Right renal cortex interstitium (tissue), 3 donors: ENCODE data around the gene ARHGAP22. TPM values are rescaled to one million over a fixed set of nuclear protein-coding genes. Genes with fewer than 3 reads are reported as not detected.

Experiments used
- DNase-seq, 3 donors: peaks; one replicate each; pipeline ENCODE4 v3.0.0-alpha.2; 2013; ENCODE audit warnings: low read depth in 3 of 3, low spot score in 2 of 3
- polyA plus RNA-seq, 3 donors: library from polyadenylated mRNA; unstranded; fragments of 120-200 nt; gene quantifications; one replicate each; pipeline ENCODE4 v1.2.1, GENCODE V29; 2013; ENCODE audit not compliant: insufficient read length in 3 of 3

The ARHGAP22 gene
- polyA plus RNA-seq, 3 donors, result 1.1 to 1.7 (median 1.1) TPM

- no peak for DNase-seq
Measured at GRCh38 chr10:48485711-48486110, 119.2 kb downstream of the ARHGAP22 start.

- no peak for DNase-seq
Measured at GRCh38 chr10:48484911-48485310, 120.0 kb downstream of the ARHGAP22 start.

DNA sequence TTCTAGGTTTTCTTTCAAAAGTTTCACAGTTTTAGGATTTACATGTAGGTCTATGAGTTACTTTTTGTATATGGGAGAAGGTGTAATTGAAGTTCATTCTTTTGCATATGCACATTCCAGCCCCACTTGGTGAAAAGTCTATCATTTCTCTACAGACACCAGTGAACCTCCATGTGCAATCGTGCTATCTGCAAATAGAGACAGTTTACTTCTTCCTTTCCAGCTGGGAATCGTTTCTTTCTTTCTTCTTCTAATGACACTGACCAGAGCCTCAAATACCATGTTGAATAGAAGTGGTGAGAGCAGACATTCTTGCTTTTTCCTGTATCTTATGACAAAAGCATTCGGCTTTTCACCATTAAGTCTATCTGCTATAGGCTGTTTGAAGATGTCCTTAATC, 122.7 kb downstream of the ARHGAP22 start:
- DNase-seq, result no peak

- no peak for DNase-seq
Measured at GRCh38 chr10:48481385-48481784, 123.5 kb downstream of the ARHGAP22 start.

GRCh38 chr10:48480397-48481374, 124.2 kb downstream of the ARHGAP22 start:
- no peak for DNase-seq

GRCh38 chr10:48478980-48479811, 125.7 kb downstream of the ARHGAP22 start:
- DNase-seq, result no peak

DNA sequence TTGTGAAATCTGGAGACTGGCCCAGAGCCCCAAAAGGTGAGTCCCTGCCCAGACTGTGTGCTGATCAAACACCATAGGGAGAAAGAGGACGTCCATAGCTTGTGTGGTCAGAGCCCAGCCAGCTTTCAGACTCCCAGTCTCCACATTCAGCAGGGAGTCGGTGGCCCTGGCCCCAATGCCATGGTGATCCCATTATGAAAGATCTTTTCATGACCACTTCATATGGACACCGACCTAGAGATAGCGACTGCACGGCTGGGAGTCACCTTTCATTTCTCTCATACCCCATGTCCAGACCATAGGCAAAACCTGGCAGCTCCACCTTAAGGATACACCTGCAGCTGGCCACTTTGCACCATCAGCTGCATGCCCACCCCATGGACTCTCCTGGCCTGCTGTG, 126.4 kb downstream of the ARHGAP22 start:
- DNase-seq, result no peak

GRCh38 chr10:48477616-48478015, 127.3 kb downstream of the ARHGAP22 start:
- no peak for DNase-seq

GRCh38 chr10:48477141-48477540, 127.7 kb downstream of the ARHGAP22 start:
- DNase-seq, result no peak

DNA sequence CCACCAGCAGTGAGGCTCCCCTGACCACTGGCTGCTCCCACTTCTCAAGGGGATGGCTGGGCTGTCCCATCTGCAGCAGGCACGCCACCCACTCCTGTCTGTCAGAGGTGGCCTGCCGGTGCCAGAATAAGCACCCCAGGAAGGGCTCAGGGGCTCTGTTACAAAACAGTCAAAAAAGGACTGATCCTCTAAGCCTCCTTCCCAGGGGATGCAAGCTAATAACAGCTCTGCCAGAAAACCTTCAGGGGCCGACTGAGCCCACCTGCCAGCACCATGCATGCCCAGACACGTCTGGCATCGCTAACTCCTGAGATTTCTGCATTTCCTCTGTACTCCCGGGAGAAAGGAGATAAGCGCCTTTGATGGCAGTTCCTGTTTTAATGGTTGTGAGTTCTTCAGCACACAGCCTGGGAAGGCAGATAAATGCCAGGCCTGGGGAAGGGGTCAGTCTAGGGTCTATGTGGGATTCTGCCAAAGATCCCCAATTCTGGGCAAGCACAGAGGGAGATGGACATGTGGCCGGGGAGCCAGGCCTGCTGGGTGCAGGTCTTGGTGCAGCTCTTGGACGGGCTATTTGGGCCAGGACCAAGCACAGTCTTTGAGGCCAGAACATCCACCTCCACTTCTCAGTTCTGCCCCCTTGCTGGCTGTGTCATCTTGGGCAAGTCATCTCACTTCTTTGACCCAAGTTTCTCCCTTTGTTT, 128.4 kb downstream of the ARHGAP22 start:
- DNase-seq, result no peak

DNA sequence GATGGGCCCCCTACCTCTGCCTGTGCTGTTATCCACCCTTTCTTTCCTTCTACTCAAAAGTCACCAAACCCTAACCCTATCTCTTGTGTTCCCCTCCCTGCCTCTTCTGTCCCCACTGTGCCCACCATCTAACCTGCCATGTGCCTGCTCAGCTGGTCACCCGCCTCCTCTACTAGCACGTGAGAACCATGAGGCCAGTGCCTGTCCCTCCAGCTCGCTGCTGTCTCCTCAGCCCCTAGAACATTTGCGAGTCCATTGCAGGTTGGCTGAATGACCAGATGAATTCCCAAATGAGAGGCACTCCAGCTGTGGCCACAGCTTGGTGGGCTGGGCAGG, 129.0 kb downstream of the ARHGAP22 start:
- no peak for DNase-seq

- DNase-seq, result no peak
Measured at GRCh38 chr10:48474765-48475365, 130.0 kb downstream of the ARHGAP22 start.

DNA sequence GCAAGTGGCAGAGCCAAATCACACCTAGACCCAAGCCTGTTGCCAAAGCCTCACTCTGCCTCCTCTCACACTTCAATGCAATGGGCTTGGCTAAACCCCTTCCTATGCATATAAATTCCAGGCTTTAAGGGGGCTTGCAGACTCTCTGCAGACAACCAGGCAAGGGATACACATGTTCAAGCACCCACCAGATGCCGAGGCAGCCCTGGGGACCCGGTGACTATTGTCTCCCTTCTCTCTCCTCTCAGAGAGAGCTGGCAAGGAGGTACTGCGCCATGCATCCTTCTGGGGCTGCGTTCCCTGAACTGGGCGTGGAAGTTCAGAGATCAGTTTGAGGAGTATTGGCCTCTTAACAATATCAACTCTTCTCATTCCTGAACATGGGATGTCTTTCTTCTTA, 131.2 kb downstream of the ARHGAP22 start:
- no peak for DNase-seq

DNA sequence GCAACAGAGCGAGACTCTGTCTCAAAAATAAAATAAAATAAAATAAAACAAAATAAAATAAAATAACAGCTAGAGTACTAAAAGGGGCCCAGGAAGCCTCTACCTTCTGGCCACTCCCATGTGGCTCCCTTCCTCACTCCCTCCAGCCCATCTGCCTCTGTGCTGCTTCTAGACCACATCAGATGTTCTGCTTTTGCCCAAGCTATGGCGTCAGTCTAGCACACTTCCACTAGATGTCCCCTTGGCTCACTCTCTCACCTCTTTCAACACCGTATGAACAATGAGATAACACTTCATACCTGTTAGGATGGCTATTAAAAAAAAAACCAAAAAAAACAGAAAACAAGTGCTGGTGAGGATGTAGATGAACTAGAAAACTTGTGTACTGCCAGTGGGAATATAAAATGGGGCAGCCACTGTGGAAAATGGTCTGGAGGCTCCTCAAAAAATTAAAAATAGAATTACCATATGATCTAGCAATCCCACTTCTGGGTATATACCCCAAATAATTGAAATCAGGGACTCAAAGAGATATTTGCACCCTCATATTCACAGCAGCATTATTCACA, 132.3 kb downstream of the ARHGAP22 start:
- no peak for DNase-seq

GRCh38 chr10:48470893-48471805, 133.7 kb downstream of the ARHGAP22 start:
- DNase-seq, result no peak

DNA sequence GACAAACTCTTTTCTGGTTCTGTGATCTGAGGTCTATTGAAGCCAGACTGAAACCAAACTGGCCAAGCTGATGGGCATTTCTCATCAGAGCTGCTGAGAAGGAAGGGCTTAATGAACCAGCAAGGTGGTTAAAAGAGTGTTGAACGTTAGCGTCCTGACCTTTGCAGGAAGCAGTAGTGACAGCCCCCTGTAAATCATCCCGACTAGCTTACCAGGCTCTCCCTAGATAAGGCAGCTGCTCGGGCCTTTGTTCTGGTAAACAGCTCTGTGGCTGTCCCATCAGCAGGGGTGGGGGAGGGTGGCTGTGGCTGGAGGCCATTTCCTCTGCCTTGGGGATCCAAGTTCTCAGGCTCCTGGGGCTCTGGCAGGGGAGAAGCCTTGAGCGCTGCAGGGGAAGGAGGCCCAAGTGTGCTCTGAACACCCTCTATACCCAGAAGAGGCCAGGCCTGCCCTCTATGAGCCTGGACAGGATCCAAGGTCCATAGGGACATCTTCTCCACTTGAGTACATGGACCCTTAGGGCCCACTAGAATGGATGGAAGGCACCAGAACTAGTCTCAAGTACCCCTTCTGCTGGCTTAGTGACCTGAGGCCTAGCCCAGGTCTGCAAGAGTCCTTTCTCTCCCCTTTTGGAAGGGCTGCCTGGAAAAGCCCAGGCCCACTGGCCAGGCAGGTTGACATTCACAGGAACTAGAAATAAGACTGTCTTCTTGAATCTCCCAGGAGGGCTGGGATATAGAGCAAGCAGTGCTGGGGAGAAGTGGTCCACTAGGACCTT, 134.6 kb downstream of the ARHGAP22 start:
- DNase-seq, result peak; percentile 43 to 71 (median 51)

- DNase-seq, result no peak
Measured at GRCh38 chr10:48469516-48470020, 135.3 kb downstream of the ARHGAP22 start.

- no peak for DNase-seq
Measured at GRCh38 chr10:48468866-48469511, 135.9 kb downstream of the ARHGAP22 start.
